HepG2 (cell line): ENCODE measurements around the gene P2RX3.

ENCODE experiments used
- EP300 ChIP-seq, 3 experiments: sonication (generic) in 1 of 3; formaldehyde crosslinking in 1 of 3; IDR thresholded peaks; 2 replicates each; pipeline versions ENCODE4 v1.5.1 to v1.6.1; 2011 to 2020; ENCODE audit warnings: low read depth in 2 of 3, low read length in 2 of 3, borderline replicate concordance in 1 of 3, improper control_type of control experiment in 1 of 3, mild to moderate bottlenecking in 1 of 3, missing genetic modification reagents in 1 of 3, moderate library complexity in 1 of 3
- FOXA3 ChIP-seq: IDR thresholded peaks from 2 replicates; pipeline ENCODE4 v1.6.1; 2016; ENCODE audit warnings: missing genetic modification reagents, missing compliant biosample characterization
- KLF11 ChIP-seq: IDR thresholded peaks from 2 replicates; pipeline ENCODE4 v1.6.1; 2016; ENCODE audit warnings: missing compliant biosample characterization
- ZNF781 ChIP-seq: sonication (generic); formaldehyde crosslinking; IDR thresholded peaks from 2 replicates; pipeline ENCODE4 v1.5.1; 2020; ENCODE audit warnings: borderline replicate concordance, mild to moderate bottlenecking, missing genetic modification reagents; ENCODE audit errors: not compliant biosample characterization

DNA sequence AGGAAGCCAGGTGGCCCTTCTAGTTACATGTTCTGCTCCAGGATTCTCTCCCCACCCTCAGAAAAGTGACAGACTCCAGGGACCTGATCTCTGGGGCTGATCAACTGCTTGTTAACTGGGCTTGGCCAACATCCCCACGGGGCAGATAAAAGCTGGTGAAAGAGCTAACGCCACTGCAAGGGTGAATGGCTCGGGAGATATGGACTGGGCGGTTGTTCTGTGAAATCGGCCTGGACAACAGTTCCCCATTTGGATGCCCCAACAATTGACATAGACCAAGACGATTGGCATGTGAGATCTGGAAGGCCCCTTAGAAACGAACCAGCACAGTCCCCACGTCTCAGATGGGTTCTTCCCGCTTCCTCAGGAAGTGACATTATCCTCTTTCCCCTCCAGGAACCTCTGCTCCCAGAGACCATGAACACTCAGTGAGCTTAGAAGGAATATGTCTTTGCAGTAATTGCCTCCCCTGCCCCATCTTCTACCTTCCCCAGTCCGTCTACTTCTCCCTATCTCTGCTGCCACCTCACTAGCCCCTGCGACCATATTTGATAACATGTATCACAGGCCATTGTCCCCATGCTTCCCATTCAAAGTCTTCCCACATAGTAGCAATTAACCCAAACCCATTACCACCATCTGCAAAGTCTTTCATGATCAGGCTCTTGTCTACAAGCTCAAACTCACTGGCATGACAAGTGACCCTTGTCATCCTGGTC lies 57.9 kb downstream of the P2RX3 start:
- TF ChIP-seq EP300 (IDR thresholded peaks at IDR 0.05; ENCODE audit: low read depth in 2 of 2, low read length in 2 of 2) (no peak), EP300 (CRISPR knock-in tag; IDR thresholded peaks at IDR 0.05; ENCODE audit: borderline replicate concordance) (no peak), ZNF781 (CRISPR knock-in tag) (no peak), FOXA3 (CRISPR knock-in tag) (no peak), KLF11 (CRISPR knock-in tag) (no peak)
